ENCODE measurements around the gene ZNRF3.

The ZNRF3 gene

DNA sequence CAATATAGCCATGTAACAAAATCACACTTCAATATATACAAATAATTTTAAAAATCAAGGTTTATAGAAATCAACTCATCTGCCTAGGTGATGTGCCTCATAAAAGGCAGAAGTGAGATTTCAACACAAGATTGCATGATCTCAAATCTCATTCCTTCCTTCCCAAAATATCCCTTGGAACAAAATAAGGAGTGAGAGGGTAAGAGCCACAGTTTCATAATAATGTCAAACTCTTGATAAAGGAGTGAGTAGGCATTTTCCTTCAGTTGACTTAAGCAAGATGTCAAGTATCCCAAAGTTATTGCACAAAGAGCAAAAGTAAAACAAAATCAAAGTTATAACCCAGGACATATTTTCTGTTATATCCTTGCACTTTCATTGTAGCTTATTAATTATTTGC lies 97.0 kb downstream of the ZNRF3 start:
- DNase-seq (ENCODE audit: extremely low read depth in 1 of 2, low read depth in 1 of 2) = no peak

DNA sequence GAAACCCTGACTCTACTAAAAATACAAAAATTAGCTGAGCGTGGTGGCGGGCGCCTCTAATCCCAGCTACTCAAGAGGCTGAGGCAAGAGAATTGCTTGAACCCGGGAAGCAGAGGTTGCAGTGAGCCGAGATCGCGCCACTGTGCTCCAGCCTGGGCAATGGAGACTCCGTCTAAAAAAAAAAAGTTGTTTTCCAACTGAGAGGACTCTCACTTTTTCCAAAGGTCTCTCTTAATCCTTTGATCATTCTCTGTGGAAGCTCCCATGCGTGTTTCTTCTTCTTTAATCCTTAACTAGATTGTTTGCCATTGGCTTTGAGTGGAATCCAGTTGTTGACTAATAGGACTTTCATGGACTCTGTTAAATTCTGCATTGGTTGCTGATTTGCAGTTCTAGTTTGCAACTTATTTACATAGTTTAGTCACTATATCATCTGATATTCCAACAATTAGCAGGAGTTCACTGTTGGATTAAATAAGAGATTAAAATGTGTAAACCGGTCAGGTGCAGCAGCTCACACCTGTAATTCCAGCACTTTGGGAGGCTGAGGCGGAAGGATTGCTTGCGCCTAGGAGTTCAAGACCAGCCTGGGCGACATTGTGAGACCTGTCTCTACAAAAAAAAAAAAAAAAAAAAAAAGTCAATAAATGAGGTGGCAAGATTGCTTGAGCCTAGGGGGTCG lies 98.6 kb downstream of the ZNRF3 start:
- DNase-seq (ENCODE audit: extremely low read depth in 1 of 2, low read depth in 1 of 2) = no peak

DNA sequence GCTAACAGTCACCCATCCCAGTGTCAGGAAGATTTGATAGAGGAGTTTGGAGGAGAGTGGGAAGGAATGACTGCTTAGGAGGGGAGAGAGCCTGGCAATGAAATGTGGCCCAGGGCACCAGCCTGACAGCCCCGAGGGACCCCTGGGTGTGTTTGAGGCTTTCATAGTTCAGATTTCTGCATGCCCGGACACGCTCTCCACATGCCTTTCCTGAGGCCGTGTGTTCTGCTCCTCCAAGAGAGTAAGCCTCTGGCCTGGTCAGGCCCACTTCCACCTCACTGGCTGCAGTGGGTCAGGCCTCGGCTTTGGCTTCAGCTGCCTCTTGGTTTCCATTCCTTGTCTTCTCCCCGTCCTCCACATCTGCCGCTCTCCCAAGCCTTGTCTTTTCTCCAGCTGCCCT lies 99.8 kb downstream of the ZNRF3 start:
- DNase-seq (ENCODE audit: extremely low read depth in 1 of 2, low read depth in 1 of 2) = no peak

DNA sequence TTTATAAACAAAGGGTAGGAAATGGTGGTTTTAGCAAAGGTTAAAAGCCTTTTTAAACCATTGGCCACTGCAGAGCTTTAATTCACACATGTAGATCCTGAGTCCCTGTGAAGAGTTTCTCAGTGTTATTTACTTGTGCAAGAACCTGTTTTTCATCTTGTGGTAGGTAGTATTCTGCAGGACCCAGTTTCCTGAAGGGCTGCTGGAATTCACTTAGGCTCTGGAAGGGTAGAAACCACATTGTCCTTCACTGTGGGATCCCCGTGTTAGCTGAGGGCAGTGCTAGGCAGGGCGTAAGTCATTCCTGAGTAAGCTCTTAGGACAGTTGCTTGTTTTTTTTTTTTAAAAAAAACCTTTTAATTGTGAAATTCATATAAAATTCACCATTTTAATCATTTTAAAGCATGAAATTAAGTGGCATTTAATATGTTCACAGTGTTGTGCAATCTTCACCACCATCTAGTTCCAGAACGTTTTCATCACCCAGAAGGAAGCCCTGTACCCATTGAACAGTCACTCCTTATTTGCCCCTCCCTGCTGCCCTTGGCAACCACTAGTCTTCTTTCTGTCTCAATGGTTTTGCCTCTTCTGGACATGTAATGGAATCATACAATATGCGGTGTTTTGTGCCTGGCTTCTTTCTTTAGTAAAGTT lies 100.5 kb downstream of the ZNRF3 start:
- no peak for DNase-seq (ENCODE audit: extremely low read depth in 1 of 2, low read depth in 1 of 2)

DNA sequence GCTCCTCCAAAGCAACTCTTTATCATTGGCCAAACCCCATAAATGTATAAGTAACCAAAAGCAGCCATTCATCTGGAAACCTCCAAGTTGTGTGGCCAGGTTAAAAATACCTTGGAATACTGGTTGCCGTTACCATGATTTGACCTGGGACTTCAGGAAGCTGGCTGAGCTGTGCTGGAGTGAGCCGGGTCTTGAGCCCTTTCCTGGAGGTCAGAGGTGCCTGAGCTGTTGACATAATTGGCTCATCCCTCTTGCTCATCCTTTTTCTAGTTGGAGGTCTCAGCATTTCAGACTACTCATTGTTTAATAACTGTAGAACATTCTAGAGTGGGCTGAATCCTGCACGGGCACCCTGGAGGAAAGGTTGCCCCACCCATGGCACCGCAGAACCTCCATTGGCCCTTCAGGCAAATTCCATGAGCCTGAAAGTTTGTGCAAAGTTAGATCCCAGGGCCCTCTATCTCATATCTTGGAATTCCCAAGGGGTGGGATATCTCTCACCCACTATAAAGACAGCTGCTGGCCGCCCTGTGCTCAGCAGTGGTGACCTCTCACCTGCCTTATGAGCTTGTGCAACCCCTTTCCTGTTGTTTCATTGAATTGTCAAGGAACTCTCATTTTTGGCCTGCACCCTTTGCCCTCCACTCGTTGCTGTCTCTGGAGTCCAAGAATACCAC lies 101.2 kb downstream of the ZNRF3 start:
- DNase-seq (ENCODE audit: extremely low read depth in 1 of 2, low read depth in 1 of 2) = no peak

DNA sequence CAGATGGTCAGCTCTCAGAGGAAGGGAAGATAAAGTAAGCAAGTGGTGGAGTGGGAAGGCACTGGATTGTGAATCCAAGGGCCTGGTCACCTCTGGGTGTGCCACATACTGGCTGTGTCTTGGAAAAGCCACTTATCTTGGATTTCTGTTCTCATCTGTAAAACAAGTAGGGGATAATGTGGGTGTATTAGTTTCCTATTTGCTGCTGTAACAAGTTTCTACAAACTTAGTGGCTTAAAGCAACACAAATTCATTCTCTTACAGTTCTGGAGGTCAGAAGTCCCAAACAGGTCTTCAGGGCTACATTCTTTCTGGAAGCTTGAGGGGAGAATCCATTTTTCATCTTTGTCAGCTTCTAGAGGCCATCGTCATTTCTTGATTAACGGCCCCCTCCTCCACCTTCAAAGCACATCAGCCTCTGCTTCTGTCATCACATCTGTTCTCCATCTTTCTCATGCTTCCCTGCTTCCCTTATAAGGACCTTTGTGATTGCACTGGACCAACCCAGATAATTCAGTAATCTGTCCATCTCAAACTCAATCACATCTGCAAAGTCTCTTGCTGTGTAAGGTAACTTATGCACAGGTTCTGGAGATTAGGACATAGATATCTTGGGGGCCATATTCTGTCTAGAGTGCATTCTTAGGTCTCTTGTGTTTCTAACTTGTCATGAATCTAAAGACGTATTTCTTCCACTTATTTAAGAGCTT lies 102.4 kb downstream of the ZNRF3 start:
- DNase-seq (ENCODE audit: extremely low read depth in 1 of 2, low read depth in 1 of 2) = no peak

DNA sequence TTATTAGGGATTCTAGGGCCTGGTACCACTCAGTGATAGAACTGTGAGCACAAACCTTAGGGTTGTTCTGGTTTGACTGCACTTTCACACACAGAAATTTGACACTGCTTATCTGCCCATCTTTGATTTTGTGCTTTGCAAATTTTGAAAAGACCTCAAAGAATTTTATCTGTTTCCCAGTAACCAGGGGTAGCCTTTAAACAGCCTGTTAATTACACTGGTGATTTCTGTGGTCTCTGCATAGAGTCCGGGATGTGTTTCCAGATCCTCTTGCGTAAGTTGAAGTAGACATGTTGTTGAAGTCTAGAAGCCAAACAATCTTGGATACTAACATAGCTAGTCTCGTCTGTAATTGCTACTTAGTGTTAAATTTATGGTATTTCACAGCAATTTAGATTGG lies 103.0 kb downstream of the ZNRF3 start:
- no peak for DNase-seq (ENCODE audit: extremely low read depth in 1 of 2, low read depth in 1 of 2)

DNA sequence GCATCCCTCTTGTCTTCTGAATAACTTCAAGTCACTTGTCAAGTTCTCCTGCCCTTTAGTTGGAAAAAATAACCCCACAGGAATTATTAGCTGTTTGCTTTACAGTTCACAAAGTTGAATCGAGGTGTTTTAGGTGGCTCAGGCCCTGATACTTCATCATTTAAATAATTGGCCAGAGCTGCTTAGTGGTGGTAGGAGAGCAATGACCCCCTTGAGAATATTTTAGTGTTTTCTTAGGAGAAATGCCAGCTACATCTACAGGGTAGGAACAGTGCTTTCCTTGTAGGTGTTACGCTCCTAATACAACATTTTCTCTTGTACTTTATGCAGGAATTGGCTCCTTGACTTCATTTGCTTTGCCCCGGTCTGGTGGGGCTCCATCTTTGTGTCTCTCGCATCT lies 105.1 kb downstream of the ZNRF3 start:
- DNase-seq (ENCODE audit: extremely low read depth in 1 of 2, low read depth in 1 of 2) = no peak

DNA sequence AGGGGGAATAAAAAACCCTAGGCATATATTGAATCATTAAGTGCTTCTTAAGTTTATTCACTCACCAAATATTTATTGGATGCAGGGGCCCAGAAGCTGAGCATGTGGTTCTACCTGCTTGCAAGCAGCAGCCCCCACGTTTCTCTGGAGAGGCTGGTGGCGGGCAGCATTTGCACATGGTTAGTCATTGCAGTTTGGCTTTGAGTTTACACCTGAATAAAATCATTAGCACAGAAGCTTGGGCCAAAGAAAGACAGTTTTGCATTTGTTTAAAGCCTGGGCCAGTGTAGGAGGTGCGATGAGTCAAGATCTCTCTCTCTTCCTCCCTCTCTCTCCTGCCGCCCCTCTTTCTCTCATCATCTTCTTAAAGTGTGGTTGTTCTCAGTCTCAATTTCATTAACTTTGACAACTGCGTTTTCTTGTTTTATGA lies 105.7 kb downstream of the ZNRF3 start:
- DNase-seq (ENCODE audit: extremely low read depth in 1 of 2, low read depth in 1 of 2) = peak; percentile 21 to 38

DNA sequence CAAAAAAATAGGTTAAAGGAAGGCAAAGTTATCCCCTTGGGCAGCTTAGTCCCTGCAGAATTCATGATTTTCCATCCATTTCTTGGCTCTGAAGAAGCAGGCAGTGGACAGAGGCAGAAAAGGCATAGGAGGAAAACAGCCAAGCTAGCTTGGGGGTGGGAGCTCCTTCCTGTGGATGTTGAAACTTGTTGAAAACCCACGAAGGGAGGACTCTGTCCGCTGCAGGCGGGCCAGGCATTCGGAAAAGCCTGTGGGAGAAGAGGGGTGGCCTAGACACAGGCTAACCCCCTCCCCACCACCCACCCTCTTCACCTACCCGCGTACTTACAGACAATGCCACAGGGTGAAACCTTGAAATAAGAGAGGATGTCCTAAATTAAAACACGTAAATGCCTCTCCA lies 106.1 kb downstream of the ZNRF3 start:
- no peak for DNase-seq (ENCODE audit: extremely low read depth in 1 of 2, low read depth in 1 of 2)

DNA sequence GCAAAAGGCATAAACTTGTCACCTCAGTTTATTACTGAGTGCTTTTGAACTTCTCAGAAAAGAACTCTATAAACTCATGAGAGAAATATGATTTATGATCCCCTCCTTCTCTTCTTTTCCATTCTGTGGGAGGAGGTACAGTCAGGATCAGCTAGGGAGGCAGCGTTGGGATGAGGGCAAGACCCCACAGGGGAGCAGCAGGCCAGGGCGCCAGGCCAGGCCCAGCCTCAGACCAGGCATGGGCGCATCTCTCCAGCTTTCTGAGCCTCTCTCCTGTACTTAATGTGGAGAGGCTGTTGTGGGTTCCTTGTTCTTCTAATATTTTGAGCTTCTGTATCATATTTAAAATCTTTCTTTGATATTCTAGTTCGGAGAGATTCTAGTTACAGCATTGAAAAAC lies 106.5 kb downstream of the ZNRF3 start:
- no peak for DNase-seq (ENCODE audit: extremely low read depth in 1 of 2, low read depth in 1 of 2)

DNA sequence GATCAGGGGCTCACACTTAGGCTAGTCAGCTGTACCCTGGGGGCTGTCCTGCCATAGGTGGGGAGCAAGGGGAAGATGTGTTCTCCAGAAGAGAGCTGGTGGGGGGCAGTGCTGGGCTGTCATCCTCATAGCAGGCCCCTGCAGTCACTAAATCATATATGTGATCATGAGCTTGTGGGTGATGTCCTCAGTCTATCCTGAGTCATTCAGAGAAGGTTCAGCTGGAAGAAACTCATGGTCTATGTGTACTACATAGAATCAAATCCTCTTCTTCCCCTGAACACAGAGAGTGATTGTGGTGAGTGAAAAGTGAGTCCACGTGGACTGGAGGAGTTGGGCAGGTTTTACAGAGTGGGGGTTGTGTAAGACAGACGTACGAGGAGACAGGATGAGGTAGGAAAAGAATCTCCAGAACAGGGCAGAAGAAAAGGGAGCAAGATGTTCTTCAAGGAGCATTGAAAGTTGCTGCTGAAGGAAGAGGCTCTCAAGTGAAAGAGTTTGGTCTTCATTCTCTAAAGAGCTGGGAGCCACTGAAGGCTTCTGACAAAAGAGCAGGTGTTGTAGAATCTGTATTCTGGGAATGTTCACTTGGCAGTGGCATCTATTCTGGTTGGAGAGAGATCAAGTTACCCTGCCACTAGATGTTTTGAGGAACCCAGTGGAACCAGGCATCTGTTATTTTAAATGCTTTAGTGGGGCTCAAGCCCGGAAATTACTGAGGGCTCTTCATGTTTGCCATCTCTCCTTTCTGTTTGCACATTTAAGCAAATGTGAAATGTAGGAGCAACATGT lies 109.4 kb downstream of the ZNRF3 start:
- no peak for DNase-seq (ENCODE audit: extremely low read depth in 1 of 2, low read depth in 1 of 2)

DNA sequence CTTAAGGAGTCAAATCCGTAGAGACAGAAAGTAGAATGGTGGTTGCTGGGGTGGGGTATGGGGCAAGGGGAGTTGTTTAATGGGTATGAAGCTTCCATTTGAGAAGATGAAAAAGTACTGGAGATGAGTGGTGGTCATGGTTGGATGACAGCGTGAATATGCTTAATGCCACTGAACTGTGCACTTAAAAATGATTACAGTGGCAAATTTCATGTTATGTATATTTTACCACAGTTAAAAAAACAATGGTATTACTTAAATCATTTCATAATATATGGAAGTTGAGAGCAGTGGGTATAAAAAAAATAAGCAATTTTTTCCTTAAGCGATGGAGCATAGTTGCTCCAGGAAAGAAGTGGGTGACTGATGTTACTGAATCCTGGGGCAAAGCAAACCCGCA lies 111.2 kb downstream of the ZNRF3 start:
- DNase-seq (ENCODE audit: extremely low read depth in 1 of 2, low read depth in 1 of 2) = no peak

DNA sequence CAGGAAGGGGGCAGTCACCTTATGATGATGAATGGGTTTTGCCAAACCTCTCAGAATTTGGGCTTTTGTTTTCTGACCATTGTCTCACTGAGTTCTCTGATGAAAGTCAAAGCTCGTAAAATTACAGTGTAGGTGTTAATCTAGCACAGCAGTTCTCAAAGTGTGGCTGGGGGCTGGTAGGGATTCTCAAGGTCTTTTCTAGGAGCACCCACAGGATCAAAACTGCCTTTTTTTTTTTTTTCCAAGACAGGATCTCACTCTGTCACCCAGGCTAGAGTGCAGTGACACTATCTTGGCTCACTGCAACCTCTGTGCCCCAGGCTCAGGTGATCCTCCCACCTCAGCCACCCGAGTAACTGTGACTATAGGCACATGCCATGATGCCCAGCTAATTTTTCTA lies 112.2 kb downstream of the ZNRF3 start:
- DNase-seq (ENCODE audit: extremely low read depth in 1 of 2, low read depth in 1 of 2) = no peak

DNA sequence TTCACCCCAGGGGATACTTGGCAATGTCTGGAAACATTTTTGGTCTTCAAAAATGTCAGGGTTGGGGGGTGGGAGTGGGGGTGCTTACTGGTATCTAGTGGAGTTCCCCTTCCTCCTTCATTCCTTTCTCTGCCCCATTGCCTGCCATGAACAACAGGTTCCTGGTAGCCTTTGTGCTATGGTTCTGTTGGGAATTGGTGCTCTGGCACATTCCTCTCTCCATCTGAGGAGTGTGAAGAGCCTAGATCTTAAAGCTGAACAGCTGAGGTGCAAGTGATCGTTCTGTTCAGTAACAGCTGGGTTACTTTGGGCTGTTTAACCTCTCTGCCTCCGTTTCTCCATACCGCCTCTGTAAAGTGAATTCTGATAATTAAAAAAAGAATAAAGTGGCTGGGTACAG lies 114.0 kb downstream of the ZNRF3 start:
- DNase-seq (ENCODE audit: extremely low read depth in 1 of 2, low read depth in 1 of 2) = no peak

DNA sequence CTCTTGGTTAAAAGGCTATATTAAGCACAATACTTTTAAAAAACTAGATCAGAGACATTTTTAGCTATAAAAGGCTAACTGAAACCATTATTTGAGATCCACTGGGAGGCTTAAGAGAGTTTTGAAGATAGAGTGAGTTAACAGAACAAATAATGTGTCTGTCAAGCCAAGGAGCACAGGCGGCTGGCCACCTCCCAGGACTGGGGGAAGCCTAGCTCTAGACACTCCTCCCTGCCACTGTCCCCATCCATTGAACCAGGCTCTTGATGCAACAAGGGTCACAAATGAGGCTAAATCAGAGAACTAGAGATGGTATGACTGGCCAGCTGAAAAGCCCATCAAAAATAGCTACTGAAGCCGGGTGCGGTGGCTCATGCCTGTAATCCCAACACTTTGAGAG lies 115.3 kb downstream of the ZNRF3 start:
- DNase-seq (ENCODE audit: extremely low read depth in 1 of 2, low read depth in 1 of 2) = no peak

DNA sequence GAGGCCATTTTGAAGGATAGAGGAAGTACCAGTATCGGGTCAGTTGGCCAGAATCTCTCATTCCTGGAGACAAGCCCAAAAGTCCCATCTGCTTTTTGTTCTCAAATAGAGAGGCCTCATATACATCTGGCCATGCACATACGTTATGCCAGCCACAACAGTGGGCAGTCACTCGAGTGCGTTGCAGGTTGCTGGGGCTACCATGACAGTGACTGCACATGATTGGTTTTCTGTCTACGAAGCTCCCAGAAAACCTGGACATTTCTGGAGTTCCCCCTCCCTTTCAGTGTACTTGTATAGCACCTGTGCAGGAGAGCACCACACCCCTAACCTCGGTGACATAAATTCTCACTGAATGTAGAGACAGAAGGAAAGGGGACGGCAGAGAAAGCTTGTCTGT lies 116.1 kb downstream of the ZNRF3 start:
- DNase-seq (ENCODE audit: extremely low read depth in 1 of 2, low read depth in 1 of 2) = no peak

DNA sequence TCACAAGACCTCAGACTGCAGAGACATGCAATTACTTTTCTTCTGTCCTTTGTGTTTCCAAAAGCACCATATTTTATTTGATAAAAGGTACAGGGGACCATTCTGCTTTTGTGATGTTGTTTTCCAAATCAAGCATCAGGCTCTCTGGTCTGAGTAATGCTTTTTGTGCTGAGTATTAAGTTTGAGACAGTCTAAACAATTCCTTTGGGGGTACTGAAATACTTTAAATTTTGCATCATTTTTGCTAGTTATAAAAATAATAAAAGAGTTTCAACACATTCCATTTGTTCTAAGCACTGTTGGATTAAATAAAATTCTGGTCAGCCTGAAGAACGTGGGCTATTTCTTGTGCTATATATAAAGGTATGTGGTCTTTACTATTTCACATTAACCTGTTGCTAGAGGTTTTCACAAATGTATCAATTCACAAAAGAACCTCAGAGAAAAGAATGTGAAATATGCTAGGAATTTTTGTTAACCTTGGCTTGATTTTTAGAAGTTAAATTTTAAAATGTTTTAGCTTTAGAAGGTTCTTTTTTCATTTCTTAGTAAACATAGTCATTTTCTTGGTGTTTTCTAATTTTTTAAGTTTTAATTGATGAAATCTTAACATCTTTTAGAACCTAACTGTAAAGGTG lies 116.7 kb downstream of the ZNRF3 start:
- DNase-seq (ENCODE audit: extremely low read depth in 1 of 2, low read depth in 1 of 2) = no peak

DNA sequence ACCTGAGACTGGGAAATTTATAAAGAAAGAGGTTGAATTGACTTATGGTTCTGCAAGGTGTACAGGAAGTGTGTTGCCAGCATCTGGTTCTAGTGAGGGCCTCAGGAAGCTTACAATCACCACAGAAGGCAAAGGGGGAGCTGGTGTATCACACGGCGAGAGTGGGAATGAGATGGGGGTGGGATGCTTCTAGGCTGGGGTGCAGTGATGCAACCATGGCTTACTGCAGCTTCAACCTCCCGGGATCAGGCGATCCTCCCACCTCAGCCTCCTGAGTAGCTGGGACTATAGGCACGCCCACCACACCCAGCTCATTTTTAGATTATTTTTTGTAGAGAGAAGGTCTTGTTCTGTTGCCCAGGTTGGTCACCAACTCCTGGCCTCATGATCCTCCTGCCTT lies 117.3 kb downstream of the ZNRF3 start:
- DNase-seq (ENCODE audit: extremely low read depth in 1 of 2, low read depth in 1 of 2) = no peak

DNA sequence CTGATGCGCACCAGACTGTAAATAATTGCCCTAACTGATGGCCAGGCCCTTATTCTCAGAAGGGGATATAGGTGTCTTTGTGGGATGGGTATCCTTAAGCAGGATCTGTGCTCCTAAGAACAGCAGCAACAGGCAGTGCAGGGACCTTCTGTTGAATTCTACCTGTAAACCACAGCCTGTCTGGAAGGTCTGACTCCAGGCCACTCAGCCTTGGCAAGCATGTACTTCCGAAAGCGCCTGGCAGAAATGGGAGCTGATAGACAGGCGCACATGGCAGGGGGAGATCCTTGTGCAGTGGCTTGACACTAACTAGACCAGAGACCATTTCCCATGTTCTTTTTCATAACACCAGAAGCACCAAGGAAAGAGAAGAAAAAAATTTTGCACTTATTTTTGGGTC lies 119.2 kb downstream of the ZNRF3 start:
- DNase-seq (ENCODE audit: extremely low read depth in 1 of 2, low read depth in 1 of 2) = no peak
